ENCODE measurements around the gene RNF6. TPM values are rescaled to one million over a fixed set of nuclear protein-coding genes. Genes with fewer than 3 reads are reported as not detected.

Gene RNF6
- total RNA-seq, 2 experiments from 2014 or later = 40.7 to 44.6 TPM

DNA sequence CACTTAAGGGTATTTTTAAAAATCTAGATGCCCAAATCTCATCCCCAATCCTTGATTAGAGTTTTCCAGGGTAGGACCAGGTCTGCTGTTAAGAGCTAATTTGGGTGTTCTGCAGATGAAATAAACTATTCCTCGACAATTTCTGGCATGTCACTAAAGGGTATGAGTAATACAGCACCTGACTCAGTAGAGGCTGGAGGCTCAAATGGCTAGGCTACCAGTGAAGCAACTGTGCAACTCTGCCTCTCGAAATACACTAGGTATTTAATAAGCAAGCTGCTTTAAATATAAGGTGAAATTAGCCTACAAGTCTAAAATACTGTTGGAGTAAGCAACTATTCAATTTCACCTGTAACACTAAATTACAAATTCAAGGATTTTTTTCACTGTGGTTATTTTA is 1.5 kb downstream of the RNF6 start:
- peak overlapping the region; percentile 94 for H3K4me3 Mint-ChIP-seq
- ChIA-PET POLR2A (interaction anchor here (1.1 to 4.2 kb wide), 3 partner anchors 10 to 34 kb away, joined by 4 to 55 read pairs (median 43); partner anchors contain the start of gene CDK8), CTCF (interaction anchor here (1.0 to 4.2 kb wide), 3 partner anchors 22 to 276 kb away, joined by 3 to 32 read pairs (median 3); no protein-coding TSS in a partner anchor)
- H3K27me3 Mint-ChIP-seq = no peaks in the 10 kb centered on the region
- no peaks in the 10 kb centered on the region for H3K9me3 Mint-ChIP-seq
- H3K27ac Mint-ChIP-seq = peak overlapping the region; percentile 23
- no peak for DNase-seq
- peaks cover 34% of the 10 kb centered on the region for H3K4me1 Mint-ChIP-seq
- H3K36me3 Mint-ChIP-seq (ENCODE audit: low read depth) = peaks cover 35% of the 10 kb centered on the region

DNA sequence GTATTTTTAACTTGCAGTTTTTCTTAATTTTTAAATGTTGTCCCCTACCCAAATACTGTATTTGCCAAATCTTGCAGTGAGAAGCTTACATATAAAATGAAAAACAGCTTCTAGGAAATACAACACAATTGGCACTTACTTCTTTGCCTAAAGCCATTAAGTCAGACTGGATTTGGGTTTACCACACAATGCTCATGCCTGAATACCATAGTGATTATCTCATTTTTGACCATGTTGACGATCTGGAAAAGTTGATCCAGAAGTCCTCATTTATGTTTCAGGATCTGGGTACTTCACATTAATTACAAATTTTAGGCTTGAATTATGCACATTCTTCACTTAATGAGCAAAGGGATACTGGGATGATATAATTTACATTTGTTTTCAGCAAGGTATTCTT is 2.4 kb downstream of the RNF6 start:
- DNase-seq = no peak
- H3K27ac Mint-ChIP-seq = no peak overlapping the region
- CTCF ChIA-PET = interaction anchor here (1.0 to 4.2 kb wide), 2 partner anchors 34 to 277 kb away, joined by 3 to 32 read pairs; no protein-coding TSS in a partner anchor
- peaks cover 34% of the 10 kb centered on the region for H3K4me1 Mint-ChIP-seq
- no peaks in the 10 kb centered on the region for H3K27me3 Mint-ChIP-seq
- peaks cover 42% of the 10 kb centered on the region for H3K36me3 Mint-ChIP-seq (ENCODE audit: low read depth)
- H3K4me3 Mint-ChIP-seq = peak overlapping the region; percentile 15
- no peaks in the 10 kb centered on the region for H3K9me3 Mint-ChIP-seq
- POLR2A ChIA-PET = interaction anchor here (4.2 kb wide), 1 partner anchor 34 kb away, joined by 55 read pairs; no protein-coding TSS in a partner anchor

DNA sequence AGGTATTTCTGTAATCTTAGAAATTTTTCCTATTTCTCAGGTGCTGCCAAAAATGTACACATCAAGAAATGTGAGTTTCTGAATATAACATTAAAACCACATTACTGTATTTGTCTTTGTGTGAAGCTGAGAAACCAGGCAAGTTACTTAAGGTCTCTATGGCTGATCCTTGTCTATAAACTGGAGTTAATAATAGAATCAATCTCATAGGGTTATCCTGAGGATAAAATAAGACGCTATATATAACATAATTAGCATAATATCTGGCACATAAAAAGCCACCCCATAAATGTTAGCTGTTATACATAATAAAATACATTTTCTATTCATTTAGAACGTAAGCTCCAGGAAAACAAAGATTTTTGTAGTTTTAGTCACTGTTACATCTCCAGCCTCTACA is 6.1 kb downstream of the RNF6 start:
- H3K27me3 Mint-ChIP-seq = no peaks in the 10 kb centered on the region
- H3K27ac Mint-ChIP-seq = no peak overlapping the region
- peaks cover 56% of the 10 kb centered on the region for H3K36me3 Mint-ChIP-seq (ENCODE audit: low read depth)

DNA sequence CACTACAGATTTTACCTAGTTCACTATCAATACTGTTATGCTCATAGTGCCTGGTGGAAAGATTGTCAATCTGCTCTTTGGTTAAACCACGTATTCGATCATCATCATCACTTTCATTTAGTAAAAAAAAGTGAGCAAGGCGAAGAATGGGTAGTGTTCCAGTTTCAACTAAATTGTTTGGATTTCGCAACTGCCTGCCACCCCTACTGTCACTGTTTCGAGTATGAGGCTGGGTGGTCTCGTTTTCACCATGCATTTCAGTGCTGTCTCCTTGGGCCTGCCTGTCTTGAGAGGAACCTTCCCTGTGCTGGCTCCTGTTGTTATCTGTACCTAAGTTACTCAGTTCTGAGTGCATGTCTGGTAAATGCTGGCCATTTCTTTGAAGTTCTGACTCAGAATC is 8.1 kb downstream of the RNF6 start:
- no peak for DNase-seq
- no peaks in the 10 kb centered on the region for H3K9me3 Mint-ChIP-seq
- H3K27me3 Mint-ChIP-seq = no peaks in the 10 kb centered on the region
- H3K4me3 Mint-ChIP-seq = no peak overlapping the region
- peaks cover 6% of the 10 kb centered on the region for H3K4me1 Mint-ChIP-seq
- H3K36me3 Mint-ChIP-seq (ENCODE audit: low read depth) = peaks cover 57% of the 10 kb centered on the region
- ChIA-PET CTCF (interaction anchor here (1.1 kb wide), 1 partner anchor 29 kb away, joined by 3 read pairs; no protein-coding TSS in a partner anchor), POLR2A (interaction anchor here (1.1 kb wide), 1 partner anchor 8 kb away, joined by 6 read pairs; the partner anchor contains the start of gene RNF6)
- H3K27ac Mint-ChIP-seq = no peak overlapping the region

More for the DNA sequence above, 6.1 kb downstream of the RNF6 start:
- ChIA-PET CTCF (interaction anchor here (0.9 to 3.4 kb wide), 2 partner anchors 31 to 482 kb away, joined by 3 to 18 read pairs; no protein-coding TSS in a partner anchor), POLR2A (no interaction called here)
- no peaks in the 10 kb centered on the region for H3K9me3 Mint-ChIP-seq
- peaks cover 23% of the 10 kb centered on the region for H3K4me1 Mint-ChIP-seq
- no peak for DNase-seq
- H3K4me3 Mint-ChIP-seq = no peak overlapping the region

DNA sequence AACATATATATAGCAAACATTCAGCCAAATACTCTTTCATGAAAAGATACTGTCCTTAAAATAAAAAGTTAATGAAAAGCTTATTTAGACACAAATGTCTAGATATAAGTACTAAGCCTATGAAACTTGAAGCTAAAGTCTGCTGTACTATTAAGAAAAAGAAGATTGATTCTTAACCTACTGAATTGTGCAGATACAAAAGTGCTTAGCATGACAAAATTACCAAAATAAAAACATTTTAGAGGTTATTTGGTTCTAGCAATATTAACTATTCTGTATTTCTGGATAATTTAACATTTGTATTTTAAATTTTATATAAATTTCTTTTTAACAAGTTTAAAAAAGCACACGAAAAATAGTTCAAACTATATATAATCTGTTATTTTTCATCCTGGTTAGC is 8.8 kb downstream of the RNF6 start:
- peaks cover 59% of the 10 kb centered on the region for H3K36me3 Mint-ChIP-seq (ENCODE audit: low read depth)
- H3K27ac Mint-ChIP-seq = no peak overlapping the region
- H3K27me3 Mint-ChIP-seq = no peaks in the 10 kb centered on the region
- H3K4me1 Mint-ChIP-seq = peaks cover 6% of the 10 kb centered on the region
- H3K4me3 Mint-ChIP-seq = no peak overlapping the region
- DNase-seq = no peak
- POLR2A ChIA-PET = interaction anchor here (1.1 kb wide), 1 partner anchor 9 kb away, joined by 6 read pairs; the partner anchor contains the start of gene RNF6
- no peaks in the 10 kb centered on the region for H3K9me3 Mint-ChIP-seq
- CTCF ChIA-PET = interaction anchor here (1.1 kb wide), 1 partner anchor 28 kb away, joined by 3 read pairs; no protein-coding TSS in a partner anchor

DNA sequence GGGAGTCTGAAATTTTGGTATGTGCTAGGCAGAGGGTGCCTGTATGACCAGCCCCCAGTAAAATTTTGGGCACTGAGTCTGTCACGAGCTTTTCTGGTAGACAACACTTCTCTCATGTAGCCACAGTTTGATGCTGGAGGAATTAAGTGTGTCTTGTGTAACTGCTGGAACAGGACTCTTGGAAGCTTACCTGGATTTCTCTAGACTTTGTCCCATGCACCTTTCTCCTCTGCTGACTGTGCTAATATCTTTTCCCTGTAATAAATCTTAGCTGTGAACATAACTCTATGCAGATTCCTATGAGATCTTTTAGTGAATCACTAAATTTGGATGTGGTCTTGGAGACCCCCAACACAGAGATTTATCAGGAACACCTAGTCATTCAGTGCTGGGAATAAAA is 13.8 kb downstream of the RNF6 start:
- DNase-seq = no peak
- H3K36me3 Mint-ChIP-seq (ENCODE audit: low read depth) = peaks cover 41% of the 10 kb centered on the region
- CTCF ChIA-PET = no interaction called here

DNA sequence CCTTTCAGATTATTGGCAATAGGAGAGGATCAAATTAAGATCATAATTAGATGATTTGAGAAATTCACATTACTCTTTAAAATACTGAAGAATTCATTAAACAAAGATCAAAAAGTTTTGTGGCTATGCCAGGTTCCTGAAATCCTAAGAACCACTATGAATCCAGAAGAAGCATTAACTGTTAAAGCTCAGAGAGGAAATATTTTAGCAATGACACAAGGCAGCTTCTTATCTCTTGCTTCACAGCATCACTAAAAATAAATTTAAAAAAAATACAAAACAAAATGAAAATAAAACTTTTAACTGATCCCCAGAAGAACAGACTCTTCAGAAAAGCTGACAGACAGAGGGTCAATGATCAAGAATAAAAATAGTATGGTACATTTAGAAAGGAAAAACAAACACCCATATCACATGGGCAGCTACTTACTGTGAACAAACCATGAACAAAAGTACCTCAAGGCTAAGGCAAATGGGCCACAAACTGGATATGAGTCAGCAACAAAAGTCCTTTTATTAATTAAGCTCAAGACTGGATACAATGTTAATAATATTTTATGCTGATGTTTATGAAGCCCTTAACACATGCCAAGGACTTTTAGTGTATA is 19.6 kb downstream of the RNF6 start:
- ChIA-PET CTCF (interaction anchor here (0.8 to 1.3 kb wide), 2 partner anchors 16 to 18 kb away, joined by 3 to 5 read pairs; no protein-coding TSS in a partner anchor), POLR2A (no interaction called here)
- Mint-ChIP-seq H3K4me3 (no peak overlapping the region), H3K27me3 (no peaks in the 10 kb centered on the region), H3K36me3 (ENCODE audit: low read depth) (peaks cover 15% of the 10 kb centered on the region), H3K27ac (no peak overlapping the region), H3K4me1 (no peaks in the 10 kb centered on the region), H3K9me3 (peaks cover under 1% of the 10 kb centered on the region)
- DNase-seq = no peak

More for the DNA sequence above, 13.8 kb downstream of the RNF6 start:
- Mint-ChIP-seq H3K27ac (no peak overlapping the region), H3K4me1 (peaks cover 3% of the 10 kb centered on the region), H3K4me3 (no peak overlapping the region), H3K9me3 (no peaks in the 10 kb centered on the region), H3K27me3 (no peaks in the 10 kb centered on the region)
- POLR2A ChIA-PET = no interaction called here

DNA sequence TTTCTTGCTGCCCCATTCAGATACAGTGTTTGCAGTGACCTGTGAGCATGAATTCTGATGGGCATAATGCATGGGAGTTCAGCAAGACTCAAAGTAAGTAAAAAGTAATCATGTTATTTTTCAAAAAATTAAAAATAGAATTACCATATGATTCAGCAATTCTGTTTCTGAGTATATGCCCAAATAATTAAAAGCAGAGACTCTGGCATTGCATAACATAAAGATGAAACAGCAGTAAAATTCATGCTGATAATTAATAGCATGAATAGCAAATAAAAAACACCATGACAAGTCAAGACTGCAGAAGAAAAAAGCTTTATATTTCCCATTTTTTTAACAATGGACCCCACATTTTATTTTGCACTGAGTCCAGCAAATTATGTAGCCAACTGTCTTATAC is 21.3 kb downstream of the RNF6 start:
- Mint-ChIP-seq H3K27me3 (no peaks in the 10 kb centered on the region), H3K36me3 (ENCODE audit: low read depth) (peaks cover 15% of the 10 kb centered on the region), H3K9me3 (peaks cover 8% of the 10 kb centered on the region), H3K27ac (no peak overlapping the region), H3K4me1 (no peaks in the 10 kb centered on the region), H3K4me3 (no peak overlapping the region)
- ChIA-PET POLR2A (interaction anchor here (1.4 kb wide), 1 partner anchor 14 kb away, joined by 3 read pairs; no protein-coding TSS in a partner anchor), CTCF (interaction anchor here (1.3 kb wide), 1 partner anchor 16 kb away, joined by 3 read pairs; no protein-coding TSS in a partner anchor)
- no peak for DNase-seq

DNA sequence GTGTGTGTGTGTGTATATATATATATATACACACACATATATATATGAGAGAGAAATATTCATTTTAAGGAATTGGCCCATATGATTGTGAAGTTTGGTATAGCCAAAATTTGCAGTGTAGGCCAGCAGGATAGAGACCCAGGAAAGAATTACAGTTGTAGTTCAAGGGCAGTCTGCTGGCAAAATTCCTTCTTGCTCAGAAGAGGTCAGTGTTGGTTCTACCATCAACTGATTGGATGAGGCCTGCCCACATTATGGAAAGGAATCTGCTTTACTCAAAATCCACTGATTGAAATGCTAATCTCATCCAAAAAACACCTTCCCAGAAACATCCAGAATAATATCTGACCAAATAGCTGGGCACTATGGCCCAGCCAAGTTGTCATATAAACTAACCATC is 24.0 kb downstream of the RNF6 start:
- Mint-ChIP-seq H3K4me1 (no peaks in the 10 kb centered on the region), H3K9me3 (peaks cover 15% of the 10 kb centered on the region), H3K4me3 (no peak overlapping the region), H3K36me3 (ENCODE audit: low read depth) (peaks cover 16% of the 10 kb centered on the region), H3K27me3 (no peaks in the 10 kb centered on the region), H3K27ac (no peak overlapping the region)
- POLR2A ChIA-PET = interaction anchor here (1.3 kb wide), 1 partner anchor 24 kb away, joined by 5 read pairs; the partner anchor contains the start of gene RNF6
- CTCF ChIA-PET = interaction anchor here (1.0 to 1.9 kb wide), 2 partner anchors 12 to 22 kb away, joined by 3 to 9 read pairs; no protein-coding TSS in a partner anchor
- no peak for DNase-seq

DNA sequence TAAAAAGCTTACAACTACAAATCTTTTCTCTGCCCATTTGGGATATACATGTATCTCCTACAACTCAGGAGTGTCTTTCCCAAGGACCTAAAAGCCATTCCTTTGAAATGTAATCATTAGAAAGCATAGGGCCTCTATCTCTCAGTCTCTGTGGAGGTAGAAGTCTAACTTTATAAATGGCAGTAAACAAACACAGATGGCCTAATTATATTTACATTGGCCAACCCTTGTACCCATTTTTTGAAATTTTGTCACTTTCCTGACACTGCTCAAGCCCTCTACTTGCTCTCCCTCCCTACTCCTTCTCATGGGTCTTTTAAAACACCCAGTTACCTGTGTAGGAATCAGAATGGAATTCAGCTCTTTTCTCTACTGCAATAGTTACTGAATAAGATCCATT is 24.8 kb downstream of the RNF6 start:
- Mint-ChIP-seq H3K4me1 (no peaks in the 10 kb centered on the region), H3K4me3 (no peak overlapping the region), H3K27ac (no peak overlapping the region), H3K9me3 (peaks cover 15% of the 10 kb centered on the region), H3K27me3 (no peaks in the 10 kb centered on the region), H3K36me3 (ENCODE audit: low read depth) (peaks cover 14% of the 10 kb centered on the region)
- CTCF ChIA-PET = interaction anchor here (1.9 kb wide), 1 partner anchor 11 kb away, joined by 9 read pairs; no protein-coding TSS in a partner anchor
- no peak for DNase-seq
- POLR2A ChIA-PET = no interaction called here

DNA sequence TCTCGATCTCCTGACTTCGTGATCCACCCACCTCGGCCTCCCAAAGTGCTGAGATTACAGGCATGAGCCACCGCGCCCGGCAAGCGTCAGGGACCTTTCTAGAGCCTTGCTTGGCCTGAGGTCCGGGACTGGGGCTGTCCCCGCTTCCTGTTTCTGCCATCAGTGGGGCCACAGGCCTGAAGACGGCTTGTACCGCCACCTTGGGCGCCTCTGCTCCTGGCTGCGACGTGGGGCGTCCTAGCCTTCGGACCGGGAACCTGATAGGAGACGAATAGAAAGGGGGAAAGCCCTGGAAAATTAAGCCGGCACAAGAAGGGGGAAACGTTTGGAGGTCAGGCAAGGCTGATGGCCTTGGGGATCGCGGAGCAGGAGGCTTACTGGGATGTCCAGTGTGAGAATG is 35.1 kb downstream of the RNF6 start:
- no peak for DNase-seq
- Mint-ChIP-seq H3K4me3 (peak overlapping the region; percentile 81), H3K27me3 (no peaks in the 10 kb centered on the region), H3K27ac (peak overlapping the region; percentile 83), H3K4me1 (peaks cover 20% of the 10 kb centered on the region), H3K9me3 (no peaks in the 10 kb centered on the region), H3K36me3 (ENCODE audit: low read depth) (no peaks in the 10 kb centered on the region)
- POLR2A ChIA-PET = interaction anchor here (1.1 to 3.8 kb wide), 11 partner anchors 14 to 414 kb away, joined by 3 to 55 read pairs (median 4); partner anchors contain the start of genes CDK8 and RNF6
- CTCF ChIA-PET = interaction anchor here (0.7 to 4.9 kb wide), 8 partner anchors 11 to 512 kb away, joined by 3 to 137 read pairs (median 20); partner anchors contain the start of gene RNF6

DNA sequence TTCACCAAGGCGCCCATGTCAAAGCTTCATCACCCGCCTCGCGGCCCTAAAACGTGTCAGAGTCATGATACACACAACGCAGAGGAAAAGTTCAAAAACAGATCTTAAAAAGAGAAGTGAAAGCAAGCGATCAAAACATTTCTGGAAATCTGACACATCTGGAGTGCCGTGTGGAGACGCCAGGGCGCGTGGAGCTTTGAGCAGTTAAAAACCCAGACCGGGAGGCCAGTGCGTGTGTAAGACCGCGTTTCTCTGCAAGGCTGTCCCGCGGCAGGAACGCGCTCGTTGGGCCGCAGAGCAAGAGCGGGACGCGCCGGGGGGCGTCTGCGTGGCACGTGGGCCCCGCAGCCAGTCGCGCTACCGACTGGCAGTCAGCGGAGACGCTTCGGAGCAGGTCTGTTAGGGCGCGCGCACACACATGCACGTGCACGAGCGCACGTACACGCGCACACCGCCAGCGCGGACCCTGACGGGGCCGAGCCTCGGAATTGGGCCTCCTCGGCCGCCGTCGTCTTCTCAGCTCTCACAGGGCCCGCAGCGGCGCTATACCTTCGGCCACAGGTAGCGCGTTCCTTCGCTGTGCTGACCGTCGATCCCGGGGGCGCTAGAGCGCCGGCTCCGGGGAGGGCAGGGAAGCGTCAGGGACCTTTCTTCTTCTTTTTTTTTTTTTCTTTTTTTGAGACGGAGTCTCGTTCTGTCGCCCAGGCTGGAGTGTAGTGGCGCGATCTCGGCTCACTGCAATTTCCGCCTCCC is 35.8 kb downstream of the RNF6 start:
- DNase-seq = peak; percentile 91
- ChIA-PET CTCF (interaction anchor here (0.7 to 4.9 kb wide), 17 partner anchors 9 to 513 kb away, joined by 3 to 137 read pairs (median 7); partner anchors contain the start of gene RNF6), POLR2A (interaction anchor here (0.9 to 3.8 kb wide), 13 partner anchors 15 to 443 kb away, joined by 3 to 55 read pairs (median 3); partner anchors contain the start of genes CDK8 and RNF6)
- Mint-ChIP-seq H3K27me3 (no peaks in the 10 kb centered on the region), H3K4me1 (peaks cover 20% of the 10 kb centered on the region), H3K4me3 (peak overlapping the region; percentile 81), H3K36me3 (ENCODE audit: low read depth) (no peaks in the 10 kb centered on the region), H3K9me3 (no peaks in the 10 kb centered on the region), H3K27ac (peak overlapping the region; percentile 83)

Measured in activated CD4-positive, alpha-beta memory T cell treated with anti-CD3 and anti-CD28 coated beads, Interleukin-2, amount 10 ng/mL, durations not matched to agents 7 days and 5 days (primary cell).